Effector memory CD8-positive, alpha-beta T cell (primary cell): Measurements from ENCODE around the gene NOTCH3.

Source experiments
- ATAC-seq: fragments of 150-1000 bp; cut with Tn5 transposase; replicated peaks from 2 replicates; pipeline ENCODE4 v1.10.0; 2021; ENCODE audit warnings: mild to moderate bottlenecking, moderate library complexity
- DNase-seq, 3 experiments: peaks; one replicate each; pipeline ENCODE4 v3.0.0; 2021
- H3K27ac Mint-ChIP-seq, 2 donors: one replicate each; pipeline ENCODE4 v1.8.0; 2022; ENCODE audit warnings: mild to moderate bottlenecking in 2 of 2, mixed read lengths in 2 of 2, moderate library complexity in 2 of 2
- H3K27me3 Mint-ChIP-seq, 2 donors: one replicate each; pipeline ENCODE4 v1.8.0; 2022; ENCODE audit warnings: mixed read lengths in 2 of 2
- H3K36me3 Mint-ChIP-seq: one replicate; pipeline ENCODE4 v1.8.0; 2022; ENCODE audit warnings: mild to moderate bottlenecking, moderate library complexity, mixed read lengths; ENCODE audit not compliant: insufficient read depth
- H3K4me1 Mint-ChIP-seq, 2 donors: one replicate each; pipeline ENCODE4 v1.8.0; 2022; ENCODE audit warnings: low read depth in 2 of 2, mixed read lengths in 2 of 2
- H3K4me3 Mint-ChIP-seq, 2 donors: one replicate each; pipeline ENCODE4 v1.8.0; 2022; ENCODE audit warnings: mild to moderate bottlenecking in 2 of 2, mixed read lengths in 2 of 2, moderate library complexity in 2 of 2
- H3K9me3 Mint-ChIP-seq, 2 donors: one replicate each; pipeline ENCODE4 v1.8.0; 2022; ENCODE audit warnings: mixed read lengths in 2 of 2

The NOTCH3 gene

GRCh38 chr19:15155296-15155695 is 45.5 kb downstream of the NOTCH3 start:
- H3K9me3 Mint-ChIP-seq, result no peaks in the 10 kb centered on the region
- H3K4me1 Mint-ChIP-seq, result peaks cover 0 to 2% of the 10 kb centered on the region in 2 donors
- no peak overlapping the region for H3K27ac Mint-ChIP-seq
- H3K27me3 Mint-ChIP-seq, result peaks cover 39 to 57% of the 10 kb centered on the region in 2 donors
- ATAC-seq, result no peak
- H3K4me3 Mint-ChIP-seq, result no peak overlapping the region
- DNase-seq, result no peak
- H3K36me3 Mint-ChIP-seq, result no peaks in the 10 kb centered on the region

GRCh38 chr19:15154002-15154612 is 46.7 kb downstream of the NOTCH3 start:
- no peaks in the 10 kb centered on the region for H3K36me3 Mint-ChIP-seq
- no peaks in the 10 kb centered on the region for H3K9me3 Mint-ChIP-seq
- DNase-seq, result peak in 2 of 3 experiments; percentile 17 to 33
- peaks cover 0 to 2% of the 10 kb centered on the region in 2 donors for H3K4me1 Mint-ChIP-seq
- peaks cover 42 to 67% of the 10 kb centered on the region in 2 donors for H3K27me3 Mint-ChIP-seq
- ATAC-seq, result peak; percentile 43
- no peak overlapping the region for H3K27ac Mint-ChIP-seq
- no peak overlapping the region for H3K4me3 Mint-ChIP-seq

- Mint-ChIP-seq H3K27ac (no peak overlapping the region), H3K27me3 (peaks cover 30 to 47% of the 10 kb centered on the region in 2 donors), H3K4me3 (no peak overlapping the region), H3K4me1 (peaks cover 0 to 2% of the 10 kb centered on the region in 2 donors), H3K36me3 (no peaks in the 10 kb centered on the region), H3K9me3 (no peaks in the 10 kb centered on the region)
- ATAC-seq (no peak), DNase-seq (no peak)
These were observed 51.1 kb downstream of the NOTCH3 start for GRCh38 chr19:15149737-15150136.

- H3K9me3 Mint-ChIP-seq, result no peaks in the 10 kb centered on the region
- no peaks in the 10 kb centered on the region for H3K36me3 Mint-ChIP-seq
- no peak overlapping the region for H3K4me3 Mint-ChIP-seq
- peaks cover 8 to 21% of the 10 kb centered on the region in 2 donors for H3K27me3 Mint-ChIP-seq
- no peak overlapping the region for H3K27ac Mint-ChIP-seq
- DNase-seq (no peak), ATAC-seq (no peak)
- H3K4me1 Mint-ChIP-seq, result peaks cover 0 to 2% of the 10 kb centered on the region in 2 donors
These were observed 53.7 kb downstream of the NOTCH3 start for GRCh38 chr19:15147090-15147489.

GRCh38 chr19:15144046-15144646 is 56.6 kb downstream of the NOTCH3 start:
- Mint-ChIP-seq H3K9me3 (peaks cover 0 to 2% of the 10 kb centered on the region in 2 donors), H3K27ac (no peak overlapping the region), H3K36me3 (no peaks in the 10 kb centered on the region), H3K27me3 (peaks cover 16 to 19% of the 10 kb centered on the region in 2 donors), H3K4me1 (no peaks in the 10 kb centered on the region), H3K4me3 (no peak overlapping the region)
- ATAC-seq (no peak), DNase-seq (no peak)

- H3K27me3 Mint-ChIP-seq, result peaks cover 21 to 23% of the 10 kb centered on the region in 2 donors
- H3K36me3 Mint-ChIP-seq, result no peaks in the 10 kb centered on the region
- H3K4me3 Mint-ChIP-seq, result no peak overlapping the region
- no peak for DNase-seq
- peaks cover 0 to 4% of the 10 kb centered on the region in 2 donors for H3K9me3 Mint-ChIP-seq
- no peaks in the 10 kb centered on the region for H3K4me1 Mint-ChIP-seq
- H3K27ac Mint-ChIP-seq, result no peak overlapping the region
- no peak for ATAC-seq
These were observed 58.5 kb downstream of the NOTCH3 start for GRCh38 chr19:15142313-15142712.

GRCh38 chr19:15141143-15141542 is 59.7 kb downstream of the NOTCH3 start:
- no peak for DNase-seq
- Mint-ChIP-seq H3K36me3 (no peaks in the 10 kb centered on the region), H3K4me3 (no peak overlapping the region), H3K27ac (no peak overlapping the region), H3K4me1 (no peaks in the 10 kb centered on the region), H3K27me3 (peaks cover 21 to 28% of the 10 kb centered on the region in 2 donors), H3K9me3 (peaks cover 0 to 4% of the 10 kb centered on the region in 2 donors)
- no peak for ATAC-seq

- H3K27me3 Mint-ChIP-seq, result peaks cover 21 to 28% of the 10 kb centered on the region in 2 donors
- ATAC-seq, result no peak
- no peak for DNase-seq
- no peaks in the 10 kb centered on the region for H3K36me3 Mint-ChIP-seq
- no peak overlapping the region for H3K4me3 Mint-ChIP-seq
- H3K27ac Mint-ChIP-seq, result no peak overlapping the region
- H3K4me1 Mint-ChIP-seq, result no peaks in the 10 kb centered on the region
- peaks cover 0 to 4% of the 10 kb centered on the region in 2 donors for H3K9me3 Mint-ChIP-seq
These were observed 62.4 kb downstream of the NOTCH3 start for GRCh38 chr19:15138427-15138826.

- Mint-ChIP-seq H3K27me3 (peaks cover 21 to 28% of the 10 kb centered on the region in 2 donors), H3K36me3 (no peaks in the 10 kb centered on the region), H3K4me1 (no peaks in the 10 kb centered on the region), H3K4me3 (no peak overlapping the region), H3K9me3 (peaks cover 0 to 4% of the 10 kb centered on the region in 2 donors), H3K27ac (no peak overlapping the region)
- DNase-seq, result no peak
- no peak for ATAC-seq
These were observed 63.0 kb downstream of the NOTCH3 start for GRCh38 chr19:15137777-15138176.

GRCh38 chr19:15136234-15136954 is 64.4 kb downstream of the NOTCH3 start:
- Mint-ChIP-seq H3K27ac (no peak overlapping the region), H3K4me1 (no peaks in the 10 kb centered on the region), H3K4me3 (no peak overlapping the region), H3K27me3 (peaks cover 23 to 31% of the 10 kb centered on the region in 2 donors), H3K9me3 (peaks cover 0 to 4% of the 10 kb centered on the region in 2 donors), H3K36me3 (no peaks in the 10 kb centered on the region)
- DNase-seq (no peak), ATAC-seq (no peak)

- peaks cover 33 to 39% of the 10 kb centered on the region in 2 donors for H3K27me3 Mint-ChIP-seq
- H3K4me1 Mint-ChIP-seq, result peaks cover 3 to 7% of the 10 kb centered on the region in 2 donors
- no peak overlapping the region for H3K27ac Mint-ChIP-seq
- peaks cover 9% of the 10 kb centered on the region for H3K36me3 Mint-ChIP-seq
- H3K4me3 Mint-ChIP-seq, result no peak overlapping the region
- H3K9me3 Mint-ChIP-seq, result no peaks in the 10 kb centered on the region
- no peak for DNase-seq
- ATAC-seq, result no peak
These were observed 70.8 kb downstream of the NOTCH3 start for GRCh38 chr19:15129856-15130585.

GRCh38 chr19:15128162-15128770 is 72.5 kb downstream of the NOTCH3 start:
- Mint-ChIP-seq H3K9me3 (no peaks in the 10 kb centered on the region), H3K36me3 (peaks cover 21% of the 10 kb centered on the region), H3K4me1 (peaks cover 15 to 17% of the 10 kb centered on the region in 2 donors), H3K27ac (no peak overlapping the region), H3K4me3 (no peak overlapping the region), H3K27me3 (peaks cover 33 to 39% of the 10 kb centered on the region in 2 donors)
- DNase-seq, result no peak
- ATAC-seq, result no peak
